Measurements from ENCODE around the gene PHOX2A.

PHOX2A gene

GRCh38 chr11:72233056-72233772 is 10.8 kb downstream of the PHOX2A start:
- no peak for DNase-seq

DNA sequence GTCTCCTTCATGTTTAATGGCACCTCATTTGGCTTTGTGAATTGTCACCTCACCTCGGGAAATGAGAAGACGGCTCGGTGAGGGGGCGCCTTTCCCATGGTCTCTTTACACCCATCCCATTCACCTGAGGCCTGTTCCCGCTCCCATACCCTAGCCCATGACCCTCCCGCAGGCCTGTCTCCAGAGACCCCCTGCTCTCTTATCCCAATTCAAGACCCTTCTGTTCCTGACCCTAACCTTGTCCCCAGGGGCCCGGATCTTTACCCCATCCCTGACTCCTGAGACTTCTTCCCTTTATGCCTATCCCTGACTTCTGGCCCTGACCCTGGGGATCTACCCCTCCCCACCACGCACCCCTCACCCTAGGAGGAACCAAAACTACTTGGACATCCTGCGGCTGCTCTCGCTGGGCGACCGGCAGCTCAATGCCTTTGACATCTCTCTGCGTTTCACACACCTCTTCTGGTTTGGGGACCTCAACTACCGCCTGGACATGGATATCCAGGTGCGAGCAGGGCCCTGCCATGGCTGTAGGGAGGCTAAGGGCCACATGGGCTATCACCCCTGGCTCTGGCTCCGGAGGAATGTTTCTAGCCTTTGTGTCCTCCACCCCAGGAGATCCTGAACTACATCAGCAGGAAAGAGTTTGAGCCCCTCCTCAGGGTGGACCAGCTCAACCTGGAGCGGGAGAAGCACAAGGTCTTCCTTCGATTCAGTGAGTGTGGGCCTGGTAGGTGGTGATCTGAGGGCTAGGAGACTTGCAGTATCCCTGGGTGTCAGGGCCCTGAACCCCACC is 11.5 kb downstream of the PHOX2A start:
- DNase-seq = no peak

DNA sequence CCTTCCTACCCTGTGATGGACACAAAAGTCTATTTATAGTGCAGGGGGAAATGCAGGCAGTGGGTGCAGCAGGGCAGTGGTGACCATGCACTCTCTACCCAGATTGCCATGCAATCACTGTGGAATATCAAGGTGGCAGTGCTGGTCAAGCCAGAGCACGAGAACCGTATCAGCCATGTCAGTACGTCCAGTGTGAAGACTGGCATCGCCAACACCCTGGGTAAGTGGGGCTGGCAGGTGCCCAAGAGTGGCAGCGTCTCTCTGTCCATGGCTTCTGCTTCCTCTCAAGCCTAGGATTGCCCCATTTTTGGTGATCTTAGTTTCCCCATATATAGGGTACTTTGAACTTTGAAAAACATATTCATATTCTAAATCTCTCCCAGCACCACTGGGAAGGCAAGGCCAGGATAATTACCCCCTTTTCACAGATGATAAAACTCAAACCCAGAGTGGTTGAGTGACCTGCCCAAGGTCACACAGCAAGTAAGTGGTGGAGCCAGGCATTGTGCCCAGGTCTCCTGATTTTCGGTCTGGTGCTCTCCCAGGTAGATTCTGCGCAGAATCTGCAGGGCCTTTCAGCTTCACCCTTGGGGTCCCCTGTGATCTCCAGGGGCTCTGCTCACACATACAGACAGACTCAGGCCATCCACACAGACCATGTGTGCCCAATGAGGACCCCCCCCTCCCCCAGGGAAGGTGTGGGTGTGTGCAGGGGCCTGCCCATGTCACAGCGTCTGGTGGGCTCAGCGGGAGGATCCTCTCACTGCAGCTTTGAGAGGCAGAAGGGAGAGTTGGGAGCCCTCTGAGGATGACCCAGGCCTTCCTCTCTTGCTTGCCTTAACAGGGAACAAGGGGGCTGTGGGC is 12.3 kb downstream of the PHOX2A start:
- no peak for DNase-seq

DNA sequence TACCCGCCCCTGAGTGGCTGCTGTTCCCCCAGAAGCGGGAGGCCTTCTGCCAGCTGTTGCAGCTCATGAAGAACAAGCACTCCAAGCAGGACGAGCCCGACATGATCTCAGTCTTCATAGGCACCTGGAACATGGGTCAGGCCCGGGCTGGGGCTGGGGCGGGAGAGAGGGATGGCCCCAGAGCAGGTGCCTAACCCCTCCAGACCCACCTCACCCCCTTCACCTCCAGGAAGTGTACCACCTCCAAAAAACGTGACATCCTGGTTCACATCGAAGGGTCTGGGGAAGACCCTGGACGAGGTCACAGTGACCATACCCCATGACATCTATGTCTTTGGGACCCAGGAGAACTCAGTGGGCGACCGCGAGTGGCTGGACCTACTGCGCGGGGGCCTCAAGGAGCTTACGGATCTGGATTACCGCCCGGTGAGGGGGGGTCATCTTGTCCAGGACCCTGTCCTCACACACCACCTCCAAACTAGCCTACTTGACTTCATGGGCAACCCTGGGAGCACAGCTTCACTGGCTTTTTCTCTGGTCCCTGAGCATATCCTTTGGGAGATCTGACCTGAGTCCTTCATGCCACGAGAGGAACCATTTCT is 13.1 kb downstream of the PHOX2A start:
- DNase-seq = no peak

- no peak for DNase-seq
These were observed 13.8 kb downstream of the PHOX2A start for GRCh38 chr11:72229925-72230763.

DNA sequence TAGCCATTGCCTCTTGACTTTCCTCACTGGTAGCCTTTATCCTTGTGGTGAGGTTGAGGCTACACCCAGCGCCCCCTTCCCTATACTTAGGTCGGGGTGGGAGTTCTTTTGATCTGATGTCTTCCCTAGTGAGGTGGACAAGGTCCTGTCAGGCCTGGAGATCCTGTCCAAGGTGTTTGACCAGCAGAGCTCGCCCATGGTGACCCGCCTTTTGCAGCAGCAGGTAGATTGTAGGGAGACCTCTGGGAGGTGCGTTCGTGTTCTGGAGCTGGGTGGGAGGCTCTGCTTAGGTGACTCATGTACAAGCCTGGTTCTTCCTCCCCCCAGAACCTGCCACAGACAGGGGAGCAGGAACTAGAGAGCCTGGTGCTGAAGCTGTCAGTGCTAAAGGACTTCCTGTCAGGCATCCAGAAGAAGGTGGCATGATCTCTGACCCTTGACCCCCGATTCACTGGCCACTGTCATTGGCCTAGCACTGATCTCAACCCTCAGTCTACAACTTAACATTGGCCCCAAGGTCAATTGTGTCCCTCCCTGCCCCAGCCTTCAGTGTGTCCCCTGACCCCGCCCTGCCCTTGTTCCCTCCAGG is 14.5 kb downstream of the PHOX2A start:
- no peak for DNase-seq

DNA sequence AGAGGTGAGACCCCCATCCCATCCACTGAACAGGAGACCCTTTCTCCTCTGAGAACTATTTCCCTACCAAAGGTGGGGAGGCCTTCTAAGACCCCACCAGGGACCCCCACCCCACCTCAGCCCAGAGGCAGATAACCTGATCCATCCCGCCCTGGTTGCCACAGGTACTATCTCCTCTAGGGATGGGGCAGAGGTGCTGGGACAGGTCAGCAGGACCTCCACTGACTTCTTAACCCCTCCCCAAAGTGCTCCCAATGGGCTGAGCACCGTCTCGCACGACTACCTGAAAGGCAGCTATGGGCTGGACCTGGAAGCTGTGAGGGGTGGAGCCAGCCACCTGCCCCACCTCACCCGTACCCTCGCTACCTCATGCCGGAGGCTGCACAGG is 15.1 kb downstream of the PHOX2A start:
- no peak for DNase-seq

GRCh38 chr11:72228229-72228843 is 15.6 kb downstream of the PHOX2A start:
- no peak for DNase-seq

- no peak for DNase-seq
These were observed 16.4 kb downstream of the PHOX2A start for GRCh38 chr11:72227316-72228228.

GRCh38 chr11:72226701-72227100 is 17.3 kb downstream of the PHOX2A start:
- no peak for DNase-seq

DNA sequence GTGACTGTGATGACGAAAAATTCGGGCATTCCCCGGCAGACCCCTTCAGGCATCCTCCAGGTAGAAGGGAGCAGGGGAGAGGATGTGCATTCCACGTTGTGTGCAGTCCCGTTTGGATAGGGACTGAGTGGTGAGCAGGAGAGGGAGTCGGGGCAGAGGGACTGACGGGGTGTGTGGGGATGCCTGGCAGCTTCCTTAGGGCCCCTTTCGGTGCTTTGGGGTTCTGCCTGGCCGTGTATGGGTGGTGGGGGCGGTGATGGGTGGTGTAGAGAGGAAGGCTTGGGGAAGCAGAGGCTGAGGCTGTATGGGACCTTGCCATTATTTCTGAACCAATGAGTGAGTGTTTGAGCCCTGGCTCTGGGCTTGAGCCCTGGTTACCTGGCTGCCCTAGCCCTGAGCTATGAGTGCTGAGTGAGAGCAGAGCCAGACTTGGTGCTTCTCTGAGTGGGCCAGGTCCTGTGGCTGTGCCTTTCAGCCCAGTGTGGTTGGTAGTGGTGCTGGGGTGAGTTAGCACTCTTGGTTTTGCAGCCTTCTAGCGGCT is 18.5 kb downstream of the PHOX2A start:
- DNase-seq = no peak

- peak; percentile 58 for DNase-seq
These were observed 19.2 kb downstream of the PHOX2A start, which contains the start of gene INPPL1 for GRCh38 chr11:72224564-72225410. Gene INPPL1, plus strand, starts transcription at chr11:72224767. Its CDS starts 218 bp downstream, at chr11:72224985.

- peak; percentile 58 for DNase-seq
These were observed 20.1 kb downstream of the PHOX2A start for GRCh38 chr11:72223615-72224563.

DNA sequence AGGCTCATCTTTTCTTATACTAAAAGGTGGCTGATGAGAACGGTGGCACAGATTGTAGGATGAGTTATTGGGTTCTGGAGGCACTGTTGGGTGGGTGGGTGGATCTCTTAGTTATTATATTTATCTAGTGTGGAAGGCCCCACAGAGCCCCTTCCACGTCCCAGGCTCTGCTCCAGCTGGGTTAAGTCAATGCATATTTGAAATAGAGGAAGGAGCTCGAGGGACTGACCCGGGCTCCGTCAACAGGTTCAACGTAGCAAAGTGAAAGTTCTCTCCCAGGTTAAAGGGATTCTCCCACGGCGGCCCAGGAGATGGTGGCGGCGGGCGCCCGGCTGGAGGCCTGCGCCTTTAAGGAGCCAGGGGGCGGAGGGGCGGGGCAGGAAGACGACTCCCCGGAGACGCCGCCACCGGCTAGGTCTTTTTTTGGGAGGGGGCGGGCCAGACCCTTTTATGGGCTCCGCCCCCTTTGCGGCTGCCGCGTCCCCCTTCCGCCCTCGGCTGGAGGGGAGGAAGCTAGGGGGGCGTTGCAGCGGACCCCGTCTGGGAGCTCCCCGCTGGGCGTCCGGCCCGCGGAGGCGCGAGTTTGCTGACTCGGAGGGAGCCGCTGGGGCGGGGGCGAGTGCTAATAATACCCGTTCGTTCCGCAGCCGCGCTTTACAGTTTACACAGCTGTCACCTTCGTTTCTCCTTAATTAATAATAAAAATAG is 20.9 kb downstream of the PHOX2A start:
- DNase-seq = peak; percentile 94

- no peak for DNase-seq
These were observed 21.7 kb downstream of the PHOX2A start for GRCh38 chr11:72222106-72222891.

All from activated naive CD4-positive, alpha-beta T cell treated with anti-CD3 and anti-CD28 coated beads, Interleukin-2, amount 50 U/mL, for 16 hours (primary cell).